Endothelial cell of umbilical vein (primary cell): ENCODE measurements around the gene LPIN1. TPM values are rescaled to one million over a fixed set of nuclear protein-coding genes. Genes with fewer than 3 reads are reported as not detected.

Source experiments
- BruUV-seq: library from RNA; stranded (reverse); fragments of 400-500 nt; replicated peaks from 2 replicates; lab custom pipeline; 2021; lab: Mats Ljungman, UMichigan
- CTCF ChIA-PET: fragments of 300-600, 350-600 bp; sonication (Branson Sonifier 250); formaldehyde crosslinking; loops from one replicate; lab custom pipeline; 2021; ENCODE audit warnings: antibody characterized with exemption, inconsistent platforms; lab: Charles Lee
- POLR2A ChIA-PET: fragments of 300-600, 350-600 bp; sonication (Branson Sonifier 250); formaldehyde crosslinking; loops from one replicate; lab custom pipeline; 2021; ENCODE audit warnings: antibody characterized with exemption, inconsistent platforms; lab: Charles Lee
- DNase-seq: peaks from one replicate; pipeline ENCODE4 v3.0.0-alpha.2; 2011; ENCODE audit warnings: low read depth, low spot score
- FAIRE-seq: peaks from 2 replicates; lab custom pipeline; 2011; peaks lifted over from hg19 to GRCh38; lab: Jason Lieb, UNC
- H2AFZ ChIP-seq: 2 replicates; pipeline ENCODE4 v1.6.0; 2012; ENCODE audit warnings: low read depth, low read length, control low read depth, inconsistent platforms
- H3K27ac ChIP-seq: 2 replicates; pipeline ENCODE4 v1.5.1; 2011; ENCODE audit warnings: low read depth, mild to moderate bottlenecking, control low read depth, low read length, moderate library complexity; ENCODE audit not compliant: insufficient read depth
- H3K27me3 ChIP-seq, 2 experiments: 2 replicates each; pipeline versions ENCODE4 v1.6.0 to v1.6.1; 2011; ENCODE audit warnings: low read length in 2 of 2, mixed read lengths in 1 of 2; ENCODE audit not compliant: control insufficient read depth in 2 of 2, insufficient read depth in 2 of 2
- H3K36me3 ChIP-seq, 2 experiments: 2 replicates in 1 of 2; 3 replicates in 1 of 2; pipeline ENCODE4 v1.5.1; 2011; ENCODE audit warnings: low read length in 2 of 2, mild to moderate bottlenecking in 1 of 2, moderate library complexity in 1 of 2; ENCODE audit not compliant: control insufficient read depth in 2 of 2, insufficient read depth in 2 of 2; ENCODE audit errors: extremely low read depth in 1 of 2
- H3K4me1 ChIP-seq: 3 replicates; pipeline ENCODE4 v1.5.1; 2011; ENCODE audit warnings: mild to moderate bottlenecking, low read length; ENCODE audit not compliant: control insufficient read depth, insufficient read depth; ENCODE audit errors: extremely low read depth
- H3K4me2 ChIP-seq: 2 replicates; pipeline ENCODE4 v1.6.1; 2011; ENCODE audit warnings: low read length, control low read depth, mixed read lengths; ENCODE audit not compliant: insufficient read depth
- H3K4me3 ChIP-seq, 3 experiments: fragments of 200-600 bp in 1 of 3; sonication (generic), shearing (Covaris generic) in 1 of 3; replicated peaks in 1 of 3; 2 replicates each; pipeline ENCODE4 v1.5.1; 2011 to 2016; ENCODE audit warnings: control low read depth in 3 of 3, low read length in 3 of 3, mild to moderate bottlenecking in 2 of 3, inconsistent platforms in 1 of 3, low read depth in 1 of 3, moderate library complexity in 1 of 3; ENCODE audit not compliant: insufficient read depth in 1 of 3
- H3K79me2 ChIP-seq: 2 replicates; pipeline ENCODE4 v1.6.0; 2012; ENCODE audit warnings: low read length, inconsistent platforms; ENCODE audit not compliant: control insufficient read depth, insufficient read depth
- H3K9ac ChIP-seq: replicated peaks from 2 replicates; pipeline ENCODE3; 2011; ENCODE audit warnings: low read length, control low read depth; ENCODE audit not compliant: insufficient read depth; ENCODE audit errors: extremely low read depth
- H3K9me1 ChIP-seq: replicated peaks from 3 replicates; pipeline ENCODE4 v1.6.0; 2011; ENCODE audit warnings: mild to moderate bottlenecking, low read length; ENCODE audit not compliant: control insufficient read depth, insufficient read depth; ENCODE audit errors: extremely low read depth
- H3K9me3 ChIP-seq: replicated peaks from 2 replicates; pipeline ENCODE4 v1.5.1; 2012; ENCODE audit warnings: low read length, inconsistent platforms; ENCODE audit not compliant: control insufficient read depth, insufficient read depth
- H4K20me1 ChIP-seq: replicated peaks from 2 replicates; pipeline ENCODE3; 2011; ENCODE audit warnings: mild to moderate bottlenecking, low read length; ENCODE audit not compliant: control insufficient read depth, insufficient read depth; ENCODE audit errors: extremely low read depth
- EZH2 ChIP-seq: IDR thresholded peaks from 2 replicates; pipeline ENCODE4 v1.6.1; 2012; ENCODE audit warnings: borderline replicate concordance, low read depth, mild to moderate bottlenecking, moderate library complexity, low read length, inconsistent platforms; ENCODE audit not compliant: severe bottlenecking
- FOS ChIP-seq: IDR thresholded peaks from 2 replicates; pipeline ENCODE4 v1.6.1; 2011; ENCODE audit warnings: mild to moderate bottlenecking, low read length, moderate library complexity, borderline replicate concordance; ENCODE audit not compliant: insufficient read depth
- POLR2AphosphoS5 ChIP-seq: IDR thresholded peaks from 2 replicates; pipeline ENCODE4 v1.6.1; 2012; ENCODE audit warnings: low read depth, mild to moderate bottlenecking, control low read depth, low read length, moderate library complexity; ENCODE audit not compliant: insufficient read depth
- dilution Hi-C: fragments of 300-500 bp; cut with MboI; formaldehyde crosslinking; loops from one replicate; pipeline ENCODE4 v1.15.0; 2019; ENCODE audit warnings: low sequenced_read_pairs; ENCODE audit not compliant: extremely low pct_ligation_motif_present
- intact Hi-C: fragments of 100-400 bp; cut with micrococcal nuclease; formaldehyde crosslinking; loops from one replicate; pipeline ENCODE4 v1.10.0; 2022
- polyA plus RNA-seq, 4 experiments: library from polyadenylated mRNA; depleted of rRNA in 3 of 4; stranded (reverse) in 3 of 4; unstranded in 1 of 4; fragments of >200 nt; gene quantifications; 2 replicates each; pipeline versions ENCODE4 v1.2.1 to v1.2.3, GENCODE V29; 2011 to 2012; ENCODE audit warnings: missing spikeins in 1 of 4
- total RNA-seq: library from RNA; stranded (reverse); gene quantifications from 2 replicates; pipeline ENCODE4 v1.2.3, GENCODE V29; 2021
- TF ChIP-seq, protein P1 (sequence below): IDR thresholded peaks from 2 replicates; pipeline ENCODE4 v1.6.1; 2011; ENCODE audit not compliant: insufficient read depth, insufficient read length
- TF ChIP-seq, protein P2 (sequence below), 2 donors: IDR thresholded peaks; 1 replicate in 1 of 2; 2 replicates in 1 of 2; pipeline ENCODE4 v1.5.1; 2011; ENCODE audit warnings: low read length in 2 of 2, mild to moderate bottlenecking in 2 of 2, moderate library complexity in 2 of 2, control low read depth in 1 of 2, inconsistent platforms in 1 of 2, low read depth in 1 of 2; ENCODE audit not compliant: insufficient read depth in 1 of 2; ENCODE audit errors: extremely low read depth in 1 of 2

The LPIN1 gene
- total and polyA plus RNA-seq, 2 donors (not counting 3 experiments of a cell fraction or from before 2014, with no cell fraction given), result 26.6 to 80.4 TPM

DNA sequence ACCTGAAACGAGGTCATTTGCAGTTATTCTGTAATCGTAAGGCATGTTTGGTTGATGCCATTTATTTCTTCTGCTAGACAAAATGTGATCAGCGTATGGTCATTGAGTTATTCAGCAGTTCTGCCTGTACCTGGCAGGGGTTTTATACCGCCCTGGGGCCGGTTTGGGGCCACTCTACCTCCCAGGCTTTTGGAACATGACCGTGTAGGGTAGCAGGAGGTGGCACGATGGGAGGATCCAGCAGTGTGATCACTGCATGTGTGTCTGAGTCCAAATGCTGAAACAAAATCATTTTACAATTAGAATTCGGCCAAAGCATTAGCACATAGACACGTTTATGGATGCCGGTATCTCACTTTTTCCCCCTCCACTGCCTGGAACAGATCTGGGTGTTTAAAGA lies 26.7 kb downstream of the LPIN1 start:
- Histone ChIP-seq H3K9me3 (no peaks in the 10 kb centered on the region), H3K4me1 (peaks cover 18% of the 10 kb centered on the region), H2AFZ (no peak overlapping the region), H3K36me3 (peaks cover 2 to 29% of the 10 kb centered on the region in 2 experiments), H3K4me3 (no peak overlapping the region), H3K4me2 (no peak overlapping the region), H3K9ac (no peak overlapping the region), H4K20me1 (no peaks in the 10 kb centered on the region), H3K79me2 (peaks cover 7% of the 10 kb centered on the region), H3K9me1 (no peaks in the 10 kb centered on the region), H3K27me3 (no peaks in the 10 kb centered on the region), H3K27ac (no peak overlapping the region)
- POLR2A ChIA-PET, result no interaction called here
- no peak for FAIRE-seq
- CTCF ChIA-PET, result interaction anchor here (0.7 to 2.5 kb wide), 5 partner anchors 12 to 80 kb away, joined by 3 to 10 read pairs (median 5); partner anchors contain the start of gene LPIN1
- intact Hi-C loops (no loop called here), dilution Hi-C loops (no loop called here)
- no peak for DNase-seq
- BruUV-seq, result no TSS peak
- TF ChIP-seq, protein P1, sequence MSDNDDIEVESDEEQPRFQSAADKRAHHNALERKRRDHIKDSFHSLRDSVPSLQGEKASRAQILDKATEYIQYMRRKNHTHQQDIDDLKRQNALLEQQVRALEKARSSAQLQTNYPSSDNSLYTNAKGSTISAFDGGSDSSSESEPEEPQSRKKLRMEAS, result no peak
- TF ChIP-seq FOS (no peak), EZH2 (no peak), POLR2AphosphoS5 (no peak)
- TF ChIP-seq, protein P2, sequence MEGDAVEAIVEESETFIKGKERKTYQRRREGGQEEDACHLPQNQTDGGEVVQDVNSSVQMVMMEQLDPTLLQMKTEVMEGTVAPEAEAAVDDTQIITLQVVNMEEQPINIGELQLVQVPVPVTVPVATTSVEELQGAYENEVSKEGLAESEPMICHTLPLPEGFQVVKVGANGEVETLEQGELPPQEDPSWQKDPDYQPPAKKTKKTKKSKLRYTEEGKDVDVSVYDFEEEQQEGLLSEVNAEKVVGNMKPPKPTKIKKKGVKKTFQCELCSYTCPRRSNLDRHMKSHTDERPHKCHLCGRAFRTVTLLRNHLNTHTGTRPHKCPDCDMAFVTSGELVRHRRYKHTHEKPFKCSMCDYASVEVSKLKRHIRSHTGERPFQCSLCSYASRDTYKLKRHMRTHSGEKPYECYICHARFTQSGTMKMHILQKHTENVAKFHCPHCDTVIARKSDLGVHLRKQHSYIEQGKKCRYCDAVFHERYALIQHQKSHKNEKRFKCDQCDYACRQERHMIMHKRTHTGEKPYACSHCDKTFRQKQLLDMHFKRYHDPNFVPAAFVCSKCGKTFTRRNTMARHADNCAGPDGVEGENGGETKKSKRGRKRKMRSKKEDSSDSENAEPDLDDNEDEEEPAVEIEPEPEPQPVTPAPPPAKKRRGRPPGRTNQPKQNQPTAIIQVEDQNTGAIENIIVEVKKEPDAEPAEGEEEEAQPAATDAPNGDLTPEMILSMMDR (IDR thresholded peaks at IDR 0.05; ENCODE audit: extremely low read depth in 1 of 2, insufficient read depth in 1 of 2, low read depth in 1 of 2, low read length in 2 of 2), result no peak
